ENCODE data around the gene HRH4. TPM values are rescaled to one million over a fixed set of nuclear protein-coding genes. Genes with fewer than 3 reads are reported as not detected.
A peak's percentile ranks its signal among the peaks of the same experiment; 100 is the strongest.

HRH4 gene, protein sequence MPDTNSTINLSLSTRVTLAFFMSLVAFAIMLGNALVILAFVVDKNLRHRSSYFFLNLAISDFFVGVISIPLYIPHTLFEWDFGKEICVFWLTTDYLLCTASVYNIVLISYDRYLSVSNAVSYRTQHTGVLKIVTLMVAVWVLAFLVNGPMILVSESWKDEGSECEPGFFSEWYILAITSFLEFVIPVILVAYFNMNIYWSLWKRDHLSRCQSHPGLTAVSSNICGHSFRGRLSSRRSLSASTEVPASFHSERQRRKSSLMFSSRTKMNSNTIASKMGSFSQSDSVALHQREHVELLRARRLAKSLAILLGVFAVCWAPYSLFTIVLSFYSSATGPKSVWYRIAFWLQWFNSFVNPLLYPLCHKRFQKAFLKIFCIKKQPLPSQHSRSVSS
- total RNA-seq (0.09 TPM), polyA plus RNA-seq (ENCODE audit: insufficient read depth in 1 of 8, insufficient read length in 8 of 8, low replicate concordance in 1 of 8) (under 1 TPM in 3 of 8 donors, not detected in 5; 0.04 to 0.08 (median 0.04) TPM)
- long read RNA-seq, donor 1 = 0 reads
- long read RNA-seq, donor 2 = 0 reads
- long read RNA-seq, donor 3 = 0 reads
- long read RNA-seq, donor 4 = 0 reads
- long read RNA-seq, donor 5 = 0 reads
- long read RNA-seq, donor 6 = 0 reads
- long read RNA-seq, donor 7 = 0 reads
- long read RNA-seq, donor 8 = 0 reads
- long read RNA-seq, donor 9 = 0 reads
- long read RNA-seq, donor 10 = 0 reads
- long read RNA-seq, donor 11 = 0 reads

DNA sequence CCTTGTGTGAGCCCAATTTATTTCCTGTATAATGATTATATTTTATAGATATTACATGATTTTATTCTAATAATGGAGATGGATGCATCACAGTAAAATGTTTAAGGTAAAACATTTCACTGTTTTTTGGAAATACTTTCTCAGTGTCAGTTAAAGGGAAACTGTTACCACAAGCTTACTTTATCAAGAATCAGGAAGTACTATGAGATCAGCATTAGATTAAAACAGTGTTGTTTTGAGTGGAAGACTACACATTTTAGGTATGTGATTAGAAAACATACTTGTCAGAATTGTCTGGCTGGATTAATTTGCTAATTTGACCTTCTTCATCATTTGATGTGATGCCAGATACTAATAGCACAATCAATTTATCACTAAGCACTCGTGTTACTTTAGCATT is at the start of gene HRH4:
HRH4 (plus strand) TSS at position 250 of the 400 bp plus-strand sequence; CDS start at position 342, 92 bp downstream.
- DNase-seq = no peak
- Histone ChIP-seq H3K27me3 (ENCODE audit: control insufficient read depth, insufficient read depth, low read length) (no peaks in the 10 kb centered on the region), H3K36me3 (ENCODE audit: control insufficient read depth, insufficient read depth, low read length) (no peaks in the 10 kb centered on the region), H3K4me1 (ENCODE audit: control insufficient read depth, insufficient read depth, low read length) (peaks cover 4% of the 10 kb centered on the region), H3K27ac (ENCODE audit: low read length) (no peak within 1 kb of the TSS), H3K9me3 (replicated peaks; ENCODE audit: control insufficient read depth, low read depth, low read length) (no peaks in the 10 kb centered on the region), H3K4me3 (ENCODE audit: low read length) (no peak within 1 kb of the TSS)
- WGBS (ENCODE audit: insufficient coverage) = no CpG with 5 or more reads among the region's 1 CpG

DNA sequence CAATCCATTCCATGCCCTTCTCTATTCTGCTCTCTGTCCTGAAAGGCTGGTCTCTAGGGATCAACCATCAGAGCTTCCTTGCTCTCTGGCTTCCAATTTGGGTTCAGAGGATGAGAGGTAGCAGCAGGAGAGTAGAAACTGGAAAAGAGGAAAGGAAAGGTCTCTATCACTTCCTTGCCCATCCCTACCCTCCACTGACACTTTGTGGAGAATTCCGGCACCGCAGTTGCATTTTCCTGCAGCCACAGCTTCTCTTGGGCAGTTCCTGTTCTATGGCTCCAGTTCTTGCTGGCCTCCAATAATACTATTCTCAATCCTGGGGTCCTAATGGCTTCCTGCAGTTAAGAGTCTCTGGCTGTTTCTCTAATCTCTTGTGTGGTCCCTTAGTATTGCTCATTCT is 47.3 kb upstream of the HRH4 start:
- 62% methylated on average over 2 of the region's 2 CpGs for WGBS (ENCODE audit: insufficient coverage)
- H3K27ac ChIP-seq (ENCODE audit: low read length) = no peak overlapping the region
- no peaks in the 10 kb centered on the region for H3K4me1 ChIP-seq (ENCODE audit: control insufficient read depth, insufficient read depth, low read length)
- no peaks in the 10 kb centered on the region for H3K36me3 ChIP-seq (ENCODE audit: control insufficient read depth, insufficient read depth, low read length)
- H3K27me3 ChIP-seq (ENCODE audit: control insufficient read depth, insufficient read depth, low read length) = peaks cover 12% of the 10 kb centered on the region
- H3K4me3 ChIP-seq (ENCODE audit: low read length) = no peak overlapping the region
- no peaks in the 10 kb centered on the region for H3K9me3 ChIP-seq (replicated peaks; ENCODE audit: control insufficient read depth, low read depth, low read length)
- DNase-seq = peak; percentile 36

DNA sequence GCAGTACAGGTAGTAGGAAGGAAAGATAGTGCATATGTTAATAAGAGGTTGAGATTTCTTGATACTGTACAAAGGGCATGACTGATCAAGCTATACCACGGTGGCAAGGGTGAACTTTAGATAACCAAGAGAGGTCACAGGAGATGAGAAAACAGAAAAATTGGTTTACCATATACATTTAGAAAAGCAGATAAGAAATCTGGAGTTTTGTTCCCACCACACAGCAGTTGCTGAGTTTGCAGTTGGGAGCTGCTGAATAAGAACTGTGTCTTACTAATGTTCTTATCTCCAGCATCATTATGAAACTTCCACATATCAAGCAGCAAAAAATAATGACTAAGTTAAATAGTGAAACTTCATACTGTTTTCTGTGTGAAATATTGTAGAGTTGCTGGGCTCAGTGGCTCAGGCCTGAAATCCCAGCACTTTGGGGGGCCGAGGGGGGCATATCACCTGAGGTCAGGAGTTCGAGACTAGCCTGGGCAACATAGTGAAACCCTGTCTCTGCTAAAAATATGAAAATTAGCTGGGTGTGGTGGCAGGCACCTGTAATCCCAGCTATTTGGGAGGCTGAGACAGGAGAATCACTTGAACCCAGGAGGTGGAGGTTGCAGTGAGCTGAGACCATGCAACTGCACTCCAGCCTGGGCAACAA is 46.0 kb upstream of the HRH4 start:
- H3K4me3 ChIP-seq (ENCODE audit: low read length) = no peak overlapping the region
- H3K9me3 ChIP-seq (replicated peaks; ENCODE audit: control insufficient read depth, low read depth, low read length) = no peaks in the 10 kb centered on the region
- no peak overlapping the region for H3K27ac ChIP-seq (ENCODE audit: low read length)
- peaks cover 20% of the 10 kb centered on the region for H3K27me3 ChIP-seq (ENCODE audit: control insufficient read depth, insufficient read depth, low read length)
- DNase-seq = no peak
- no peaks in the 10 kb centered on the region for H3K4me1 ChIP-seq (ENCODE audit: control insufficient read depth, insufficient read depth, low read length)
- WGBS (ENCODE audit: insufficient coverage) = 90% methylated on average over 2 of the region's 3 CpGs
- H3K36me3 ChIP-seq (ENCODE audit: control insufficient read depth, insufficient read depth, low read length) = no peaks in the 10 kb centered on the region

DNA sequence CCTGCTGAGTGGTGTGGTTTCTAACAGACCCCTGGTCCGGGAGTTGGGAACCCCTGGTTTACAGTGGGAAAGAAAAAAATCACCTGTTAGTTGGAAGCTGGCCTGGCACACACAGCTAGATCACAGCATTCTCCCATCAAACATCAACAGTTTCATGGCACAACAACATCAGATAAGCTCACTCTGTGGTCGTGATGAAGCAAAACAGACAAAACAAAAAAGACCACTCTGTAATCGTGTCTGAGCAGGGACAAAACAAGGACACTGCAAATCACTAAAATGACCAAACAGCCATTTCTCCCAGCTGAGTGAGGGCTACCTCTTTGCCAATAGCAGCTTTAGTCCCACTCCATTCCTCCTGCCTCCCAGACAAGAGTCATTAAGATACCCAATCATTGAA is 43.0 kb upstream of the HRH4 start:
- H3K36me3 ChIP-seq (ENCODE audit: control insufficient read depth, insufficient read depth, low read length) = no peaks in the 10 kb centered on the region
- H3K27ac ChIP-seq (ENCODE audit: low read length) = no peak overlapping the region
- H3K4me1 ChIP-seq (ENCODE audit: control insufficient read depth, insufficient read depth, low read length) = no peaks in the 10 kb centered on the region
- no peak overlapping the region for H3K4me3 ChIP-seq (ENCODE audit: low read length)
- peaks cover 39% of the 10 kb centered on the region for H3K27me3 ChIP-seq (ENCODE audit: control insufficient read depth, insufficient read depth, low read length)
- H3K9me3 ChIP-seq (replicated peaks; ENCODE audit: control insufficient read depth, low read depth, low read length) = no peaks in the 10 kb centered on the region
- WGBS (ENCODE audit: insufficient coverage) = 0% methylated on average over 1 of the region's 3 CpGs
- no peak for DNase-seq

DNA sequence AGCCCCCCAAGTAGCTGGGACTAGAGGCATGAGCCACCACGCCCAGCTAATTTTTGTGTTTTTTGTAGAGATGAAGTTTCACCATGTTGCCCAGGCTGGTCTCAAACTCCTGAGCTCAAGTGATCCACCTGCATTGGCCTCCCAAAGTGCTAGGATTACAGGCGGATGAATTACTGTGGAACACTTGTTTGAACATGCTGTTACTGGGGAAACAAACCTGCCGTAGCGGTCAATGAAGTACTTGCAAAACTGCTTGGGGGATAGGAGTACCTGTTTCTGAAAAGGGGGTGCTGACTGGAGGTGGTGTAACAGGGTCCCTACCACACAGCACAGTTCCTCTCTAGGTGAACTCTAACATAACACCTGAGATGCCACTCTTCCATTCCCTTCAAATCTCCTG is 39.9 kb upstream of the HRH4 start:
- WGBS (ENCODE audit: insufficient coverage) = 80% methylated on average over 2 of the region's 4 CpGs
- no peak for DNase-seq
- H3K27ac ChIP-seq (ENCODE audit: low read length) = no peak overlapping the region

DNA sequence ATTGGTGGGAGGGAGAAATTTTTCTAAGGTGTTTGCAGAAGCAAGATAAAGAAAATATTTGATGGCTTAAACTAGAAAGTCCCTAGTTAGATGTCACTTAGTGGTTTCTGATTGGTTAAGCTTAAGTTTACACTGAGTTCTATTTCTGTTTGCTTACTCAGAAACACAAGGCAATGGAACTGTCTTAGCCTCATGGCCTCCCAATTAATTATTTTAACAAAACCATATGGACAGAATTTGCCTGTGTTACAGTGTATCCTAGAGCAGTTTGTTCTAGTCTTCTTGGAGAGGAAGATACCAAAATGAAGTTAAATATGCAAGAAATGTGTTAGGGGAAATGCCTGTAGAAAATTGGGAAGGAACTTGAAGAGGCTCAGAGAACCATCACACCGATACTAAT is 38.6 kb upstream of the HRH4 start:
- WGBS (ENCODE audit: insufficient coverage) = 90% methylated on average over 1 of the region's 1 CpG
- H3K4me3 ChIP-seq (ENCODE audit: low read length) = no peak overlapping the region
- no peaks in the 10 kb centered on the region for H3K4me1 ChIP-seq (ENCODE audit: control insufficient read depth, insufficient read depth, low read length)
- no peaks in the 10 kb centered on the region for H3K36me3 ChIP-seq (ENCODE audit: control insufficient read depth, insufficient read depth, low read length)
- no peak overlapping the region for H3K27ac ChIP-seq (ENCODE audit: low read length)
- H3K27me3 ChIP-seq (ENCODE audit: control insufficient read depth, insufficient read depth, low read length) = peaks cover 46% of the 10 kb centered on the region
- no peaks in the 10 kb centered on the region for H3K9me3 ChIP-seq (replicated peaks; ENCODE audit: control insufficient read depth, low read depth, low read length)
- no peak for DNase-seq

More for the DNA sequence above, 39.9 kb upstream of the HRH4 start:
- Histone ChIP-seq H3K36me3 (ENCODE audit: control insufficient read depth, insufficient read depth, low read length) (no peaks in the 10 kb centered on the region), H3K27me3 (ENCODE audit: control insufficient read depth, insufficient read depth, low read length) (peaks cover 44% of the 10 kb centered on the region), H3K4me1 (ENCODE audit: control insufficient read depth, insufficient read depth, low read length) (no peaks in the 10 kb centered on the region), H3K9me3 (replicated peaks; ENCODE audit: control insufficient read depth, low read depth, low read length) (no peaks in the 10 kb centered on the region), H3K4me3 (ENCODE audit: low read length) (no peak overlapping the region)

DNA sequence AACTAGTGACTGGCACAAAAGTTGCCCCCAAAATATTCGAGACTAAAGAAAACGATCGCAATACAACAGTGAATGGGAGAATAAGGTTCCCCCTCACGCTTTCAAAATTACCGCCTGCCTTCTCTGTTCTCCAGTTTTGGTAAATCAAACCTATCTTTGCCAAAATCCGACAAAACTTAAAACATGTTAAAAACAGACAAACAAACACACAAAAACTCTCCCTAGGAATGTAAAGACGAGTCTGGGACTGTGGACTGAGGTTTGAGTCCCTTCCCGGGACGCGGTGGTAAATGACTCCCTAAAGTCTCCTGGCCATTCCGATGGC is 34.4 kb upstream of the HRH4 start:
- peaks cover 2% of the 10 kb centered on the region for H3K36me3 ChIP-seq (ENCODE audit: control insufficient read depth, insufficient read depth, low read length)
- H3K4me1 ChIP-seq (ENCODE audit: control insufficient read depth, insufficient read depth, low read length) = no peaks in the 10 kb centered on the region
- no peak for DNase-seq
- H3K27me3 ChIP-seq (ENCODE audit: control insufficient read depth, insufficient read depth, low read length) = peaks cover 15% of the 10 kb centered on the region
- H3K27ac ChIP-seq (ENCODE audit: low read length) = peak overlapping the region; percentile 79
- H3K9me3 ChIP-seq (replicated peaks; ENCODE audit: control insufficient read depth, low read depth, low read length) = no peaks in the 10 kb centered on the region
- peak overlapping the region; percentile 86 for H3K4me3 ChIP-seq (ENCODE audit: low read length)
- WGBS (ENCODE audit: insufficient coverage) = 10% methylated on average over 6 of the region's 11 CpGs

DNA sequence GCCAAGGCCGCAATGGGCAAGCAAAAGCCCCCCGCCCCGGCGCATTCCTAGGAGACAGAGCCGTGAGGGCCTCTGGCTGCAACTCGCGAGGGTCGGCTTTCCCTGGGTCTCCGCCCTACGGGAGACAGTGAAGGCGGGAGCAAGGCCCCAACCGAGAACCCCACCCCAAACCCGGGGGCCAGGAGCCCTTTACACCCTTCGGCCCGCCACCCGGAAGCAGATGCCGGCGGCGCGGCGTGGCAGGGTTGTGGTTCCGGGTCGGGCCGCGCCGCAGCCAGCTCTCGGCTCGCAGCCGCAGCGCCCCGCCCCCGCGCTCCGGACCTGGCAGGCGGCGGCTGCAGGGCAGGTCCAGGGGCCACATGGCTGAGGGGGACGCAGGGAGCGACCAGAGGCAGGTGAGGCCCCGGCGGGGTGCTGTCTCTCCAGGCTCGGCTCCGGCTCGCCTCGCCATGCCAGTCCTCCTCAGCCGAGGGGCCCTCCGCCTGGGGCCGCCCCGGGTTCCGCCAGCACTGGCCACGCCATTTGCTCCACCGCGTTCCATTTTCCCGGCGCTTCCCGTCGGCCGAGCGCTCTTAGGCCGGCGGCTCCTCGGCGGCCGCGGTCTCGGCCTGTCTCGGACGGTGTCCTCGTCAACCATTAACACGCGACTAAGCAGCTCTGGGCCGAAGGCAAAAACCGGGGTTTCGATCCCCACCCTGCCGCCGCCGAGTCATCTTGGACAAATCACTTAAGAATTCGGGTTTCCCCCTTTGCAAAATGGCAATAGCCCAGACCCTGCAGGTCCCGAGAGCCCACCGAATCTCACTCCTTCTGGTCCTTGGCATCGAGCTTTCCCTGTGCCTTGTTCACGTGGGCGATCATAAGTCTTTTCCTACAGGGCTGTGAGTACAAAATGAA is 33.8 kb upstream of the HRH4 start, which contains the start of gene IMPACT:
IMPACT (plus strand) TSS at position 273 of the 897 bp plus-strand sequence; CDS start at position 360, 87 bp downstream.
- H3K4me1 ChIP-seq (ENCODE audit: control insufficient read depth, insufficient read depth, low read length) = no peaks in the 10 kb centered on the region
- H3K27ac ChIP-seq (ENCODE audit: low read length) = peak within 1 kb of the TSS; percentile 80
- H3K9me3 ChIP-seq (replicated peaks; ENCODE audit: control insufficient read depth, low read depth, low read length) = no peaks in the 10 kb centered on the region
- H3K27me3 ChIP-seq (ENCODE audit: control insufficient read depth, insufficient read depth, low read length) = peaks cover 14% of the 10 kb centered on the region
- H3K4me3 ChIP-seq (ENCODE audit: low read length) = peak within 1 kb of the TSS; percentile 86
- H3K36me3 ChIP-seq (ENCODE audit: control insufficient read depth, insufficient read depth, low read length) = peaks cover 6% of the 10 kb centered on the region
- DNase-seq = peak; percentile 91
- WGBS (ENCODE audit: insufficient coverage) = under 1% methylated on average over 80 of the region's 82 CpGs

DNA sequence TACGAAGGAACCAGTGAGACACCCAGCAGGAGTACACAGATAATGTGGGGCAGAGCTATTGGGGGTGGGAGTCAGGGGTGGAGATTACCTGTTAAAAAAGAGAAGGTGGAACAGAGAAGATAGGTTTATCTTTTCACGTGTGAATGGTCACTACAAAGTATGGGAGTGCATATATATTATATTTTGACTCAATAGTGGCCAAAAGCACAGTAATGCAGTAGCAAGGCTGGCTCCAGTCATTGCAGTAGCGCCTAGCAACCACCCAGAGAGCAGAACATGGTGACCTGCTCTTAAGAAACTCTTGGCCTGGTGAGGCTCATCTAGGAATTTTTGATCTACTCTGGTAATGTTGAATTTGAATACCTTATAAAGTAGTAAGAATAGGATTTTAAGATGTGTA is 33.0 kb upstream of the HRH4 start:
- Histone ChIP-seq H3K27me3 (ENCODE audit: control insufficient read depth, insufficient read depth, low read length) (peaks cover 9% of the 10 kb centered on the region), H3K4me3 (ENCODE audit: low read length) (peak overlapping the region; percentile 86), H3K36me3 (ENCODE audit: control insufficient read depth, insufficient read depth, low read length) (peaks cover 9% of the 10 kb centered on the region), H3K27ac (ENCODE audit: low read length) (no peak overlapping the region), H3K9me3 (replicated peaks; ENCODE audit: control insufficient read depth, low read depth, low read length) (no peaks in the 10 kb centered on the region), H3K4me1 (ENCODE audit: control insufficient read depth, insufficient read depth, low read length) (no peaks in the 10 kb centered on the region)
- no peak for DNase-seq
- WGBS (ENCODE audit: insufficient coverage) = 100% methylated on average over 1 of the region's 3 CpGs

Data from muscle of leg (tissue), 16 donors.